ENCODE measurements around the gene SNTG2.

Gene SNTG2

GRCh38 chr2:1348789-1349188 lies 398.1 kb downstream of the SNTG2 start:
- Histone ChIP-seq H3K4me3 (no peak overlapping the region), H3K27ac (no peak overlapping the region)
- no peak for TF ChIP-seq CTCF (IDR thresholded peaks at IDR 0.05)
- DNase-seq (ENCODE audit: low spot score), result no peak

- no peak for DNase-seq (ENCODE audit: low spot score)
- Histone ChIP-seq H3K4me3 (no peak overlapping the region), H3K27ac (no peak overlapping the region)
- no peak for TF ChIP-seq CTCF (IDR thresholded peaks at IDR 0.05)
These were observed 399.5 kb downstream of the SNTG2 start for GRCh38 chr2:1350111-1350510.

- no peak for TF ChIP-seq CTCF (IDR thresholded peaks at IDR 0.05)
- Histone ChIP-seq H3K4me3 (no peak overlapping the region), H3K27ac (no peak overlapping the region)
- no peak for DNase-seq (ENCODE audit: low spot score)
These were observed 402.5 kb downstream of the SNTG2 start for GRCh38 chr2:1353124-1353523.

- no peak overlapping the region for H3K4me3 ChIP-seq
- H3K27ac ChIP-seq, result no peak overlapping the region
- no peak for DNase-seq (ENCODE audit: low spot score)
- TF ChIP-seq CTCF (IDR thresholded peaks at IDR 0.05), result no peak
These were observed 402.9 kb downstream of the SNTG2 start for GRCh38 chr2:1353543-1353942.

- TF ChIP-seq CTCF (IDR thresholded peaks at IDR 0.05), result no peak
- no peak for DNase-seq (ENCODE audit: low spot score)
- no peak overlapping the region for H3K27ac ChIP-seq
- no peak overlapping the region for H3K4me3 ChIP-seq
These were observed 409.5 kb downstream of the SNTG2 start for GRCh38 chr2:1360144-1360543.

- no peak for TF ChIP-seq CTCF (IDR thresholded peaks at IDR 0.05)
- H3K4me3 ChIP-seq, result no peak overlapping the region
- DNase-seq (ENCODE audit: low spot score), result no peak
- no peak overlapping the region for H3K27ac ChIP-seq
These were observed 410.1 kb downstream of the SNTG2 start for GRCh38 chr2:1360557-1361250.

- no peak for TF ChIP-seq CTCF (IDR thresholded peaks at IDR 0.05)
- Histone ChIP-seq H3K27ac (no peak overlapping the region), H3K4me3 (no peak overlapping the region)
- no peak for DNase-seq (ENCODE audit: low spot score)
These were observed 412.7 kb downstream of the SNTG2 start for GRCh38 chr2:1363367-1363766.

Measured in coronary artery (tissue), 2 donors.